HepG2 (cell line): ENCODE results near the gene TRIO. TPM values are rescaled to one million over a fixed set of nuclear protein-coding genes. Genes with fewer than 3 reads are reported as not detected.

Experiments used
- DPF2 ChIP-seq: sonication (generic); formaldehyde crosslinking; IDR thresholded peaks from 2 replicates; pipeline ENCODE4 v1.4.0; 2020; ENCODE audit warnings: mild to moderate bottlenecking, low read depth, missing genetic modification reagents, borderline replicate concordance
- ISX ChIP-seq: sonication (generic); formaldehyde crosslinking; conservative IDR thresholded peaks from 2 replicates; pipeline ENCODE4 v1.5.0; 2020; ENCODE audit warnings: missing genetic modification reagents
- JARID2 ChIP-seq: sonication (generic); formaldehyde crosslinking; IDR thresholded peaks from 2 replicates; pipeline ENCODE4 v1.8.1; 2023; ENCODE audit warnings: missing genetic modification reagents, inconsistent platforms; ENCODE audit not compliant: insufficient replicate concordance
- ZBTB7B ChIP-seq: sonication (generic); formaldehyde crosslinking; IDR thresholded peaks from 2 replicates; pipeline ENCODE4 v1.4.0; 2020; ENCODE audit warnings: missing genetic modification reagents
- ZNF138 ChIP-seq: sonication (generic); formaldehyde crosslinking; IDR thresholded peaks from 2 replicates; pipeline ENCODE4 v1.5.0; 2020; ENCODE audit warnings: mild to moderate bottlenecking, low read depth, missing genetic modification reagents
- ZNF235 ChIP-seq: sonication (generic); formaldehyde crosslinking; IDR thresholded peaks from 2 replicates; pipeline ENCODE4 v1.8.1; 2023; ENCODE audit warnings: mild to moderate bottlenecking, missing genetic modification reagents, borderline replicate concordance
- ZNF292 ChIP-seq: sonication (generic); formaldehyde crosslinking; IDR thresholded peaks from 2 replicates; pipeline ENCODE4 v1.8.1; 2022; ENCODE audit warnings: mild to moderate bottlenecking, low read depth, missing genetic modification reagents, borderline replicate concordance
- ZNF564 ChIP-seq: sonication (generic); formaldehyde crosslinking; IDR thresholded peaks from 2 replicates; pipeline ENCODE4 v1.8.1; 2023; ENCODE audit warnings: mild to moderate bottlenecking, missing genetic modification reagents
- ZNF607 ChIP-seq: sonication (generic); formaldehyde crosslinking; IDR thresholded peaks from 2 replicates; pipeline ENCODE4 v1.5.1; 2020; ENCODE audit warnings: missing genetic modification reagents, mild to moderate bottlenecking, borderline replicate concordance
- ZNF670 ChIP-seq: sonication (generic); formaldehyde crosslinking; IDR thresholded peaks from 2 replicates; pipeline ENCODE4 v1.8.0; 2022; ENCODE audit warnings: mild to moderate bottlenecking, missing genetic modification reagents, borderline replicate concordance
- ZNF775 ChIP-seq: sonication (generic); formaldehyde crosslinking; IDR thresholded peaks from 2 replicates; pipeline ENCODE4 v1.4.0; 2020; ENCODE audit warnings: missing genetic modification reagents, mild to moderate bottlenecking, moderate library complexity, borderline replicate concordance
- ZNF839 ChIP-seq: sonication (generic); formaldehyde crosslinking; IDR thresholded peaks from 2 replicates; pipeline ENCODE4 v1.4.0; 2020; ENCODE audit warnings: missing genetic modification reagents, mild to moderate bottlenecking, borderline replicate concordance
- polyA plus RNA-seq, 8 experiments: library from polyadenylated mRNA; depleted of rRNA in 3 of 8; stranded (reverse) in 7 of 8; unstranded in 1 of 8; fragments of >200 nt; fragmentation: Illumina TruSeq in 4 of 8; extraction: Trizol in 4 of 8; gene quantifications; 2 replicates each; pipeline versions ENCODE4 v1.2.1 to v1.2.3, GENCODE V29; 2011 to 2016; ENCODE audit warnings: low read depth in 4 of 8, missing spikeins in 1 of 8, mixed read lengths in 1 of 8; ENCODE audit not compliant: insufficient read depth in 1 of 8
- total RNA-seq, 5 experiments: library from RNA; depleted of rRNA; stranded (reverse); fragments of >200 nt; fragmentation: Illumina TruSeq; extraction: Trizol; gene quantifications; 2 replicates each; pipeline ENCODE4 v1.2.3, GENCODE V29; 2016; ENCODE audit warnings: low read depth in 1 of 5
- TF ChIP-seq, protein P1 (sequence below): IDR thresholded peaks from 2 replicates; pipeline ENCODE4 v1.6.1; 2018; ENCODE audit warnings: missing genetic modification reagents, mild to moderate bottlenecking, missing compliant biosample characterization
- TF ChIP-seq, protein P2 (sequence below): sonication (generic); formaldehyde crosslinking; conservative IDR thresholded peaks from 2 replicates; pipeline ENCODE4 v1.4.0; 2020; ENCODE audit warnings: missing genetic modification reagents
- TF ChIP-seq, protein P3 (sequence below): sonication (generic); formaldehyde crosslinking; conservative IDR thresholded peaks from 2 replicates; pipeline ENCODE4 v1.8.0; 2022; ENCODE audit warnings: low read depth, missing genetic modification reagents
- TF ChIP-seq, protein P4 (sequence below): IDR thresholded peaks from 2 replicates; pipeline ENCODE4 v1.6.1; 2016; ENCODE audit warnings: low read depth
- TF ChIP-seq, protein P5 (sequence below): sonication (generic); formaldehyde crosslinking; IDR thresholded peaks from 2 replicates; pipeline ENCODE4 v1.4.0; 2020; ENCODE audit warnings: missing genetic modification reagents
- TF ChIP-seq, protein P6 (sequence below): IDR thresholded peaks from 2 replicates; pipeline ENCODE4 v1.6.1; 2016; ENCODE audit warnings: mild to moderate bottlenecking, missing biosample characterization, missing genetic modification reagents

TRIO gene
- total and polyA plus RNA-seq, 2 of the 13 experiments (the other 11 are each of a cell fraction or from before 2014, with no cell fraction given) = 45.2 to 45.9 TPM

DNA sequence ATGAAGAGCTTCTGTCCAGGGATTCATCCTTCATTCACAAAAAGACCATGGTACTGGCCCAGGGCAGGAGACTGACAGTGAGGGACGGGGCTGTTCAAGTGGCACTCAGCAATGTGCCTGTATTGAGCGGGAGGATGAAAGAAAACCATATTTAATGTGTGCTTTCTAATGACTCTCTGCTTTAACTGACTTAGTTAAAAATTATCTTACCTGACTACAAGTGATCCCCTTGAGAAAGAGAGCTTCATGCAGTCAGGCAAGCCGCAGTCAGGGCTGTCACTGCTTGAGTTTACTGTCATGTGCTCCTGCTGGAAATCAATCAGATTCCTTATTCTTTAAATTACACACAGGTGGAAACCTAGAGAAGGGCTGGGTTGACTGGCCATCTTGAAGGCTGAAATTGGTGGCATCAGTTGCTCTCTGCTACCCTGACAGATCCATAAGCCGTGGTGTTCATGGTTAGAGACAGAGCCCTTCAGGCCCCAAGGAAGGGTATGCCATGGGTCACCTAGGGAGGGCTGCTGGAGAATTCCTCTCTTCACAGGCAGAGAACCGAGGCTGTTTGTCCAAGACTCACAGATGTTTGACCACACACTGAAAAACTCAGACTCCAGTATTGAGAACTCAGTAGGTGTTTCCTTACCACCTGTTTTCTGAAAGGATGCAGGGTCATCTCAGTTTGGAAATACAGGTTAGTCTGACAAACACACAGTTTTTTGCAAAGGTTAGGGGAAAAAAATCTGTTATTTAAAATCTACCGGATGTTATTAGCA is 70.9 kb downstream of the TRIO start (continued):
- TF ChIP-seq ZNF607 = no peak
- TF ChIP-seq ZBTB7B = no peak
- TF ChIP-seq ZNF235 = no peak
- no peak for TF ChIP-seq ZNF839 (CRISPR knock-in tag)
- TF ChIP-seq ISX (CRISPR knock-in tag) = no peak
- TF ChIP-seq ZNF138 (CRISPR knock-in tag) = no peak
- TF ChIP-seq DPF2 (CRISPR knock-in tag) = no peak
- no peak for TF ChIP-seq ZNF564 (CRISPR knock-in tag)
- TF ChIP-seq, protein P1, sequence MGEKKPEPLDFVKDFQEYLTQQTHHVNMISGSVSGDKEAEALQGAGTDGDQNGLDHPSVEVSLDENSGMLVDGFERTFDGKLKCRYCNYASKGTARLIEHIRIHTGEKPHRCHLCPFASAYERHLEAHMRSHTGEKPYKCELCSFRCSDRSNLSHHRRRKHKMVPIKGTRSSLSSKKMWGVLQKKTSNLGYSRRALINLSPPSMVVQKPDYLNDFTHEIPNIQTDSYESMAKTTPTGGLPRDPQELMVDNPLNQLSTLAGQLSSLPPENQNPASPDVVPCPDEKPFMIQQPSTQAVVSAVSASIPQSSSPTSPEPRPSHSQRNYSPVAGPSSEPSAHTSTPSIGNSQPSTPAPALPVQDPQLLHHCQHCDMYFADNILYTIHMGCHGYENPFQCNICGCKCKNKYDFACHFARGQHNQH (CRISPR knock-in tag) = 0 out of 2 replicates have a peak, but pooled peaks have one; percentile 27
- no peak for TF ChIP-seq ZNF670 (CRISPR knock-in tag)
- TF ChIP-seq, protein P2, sequence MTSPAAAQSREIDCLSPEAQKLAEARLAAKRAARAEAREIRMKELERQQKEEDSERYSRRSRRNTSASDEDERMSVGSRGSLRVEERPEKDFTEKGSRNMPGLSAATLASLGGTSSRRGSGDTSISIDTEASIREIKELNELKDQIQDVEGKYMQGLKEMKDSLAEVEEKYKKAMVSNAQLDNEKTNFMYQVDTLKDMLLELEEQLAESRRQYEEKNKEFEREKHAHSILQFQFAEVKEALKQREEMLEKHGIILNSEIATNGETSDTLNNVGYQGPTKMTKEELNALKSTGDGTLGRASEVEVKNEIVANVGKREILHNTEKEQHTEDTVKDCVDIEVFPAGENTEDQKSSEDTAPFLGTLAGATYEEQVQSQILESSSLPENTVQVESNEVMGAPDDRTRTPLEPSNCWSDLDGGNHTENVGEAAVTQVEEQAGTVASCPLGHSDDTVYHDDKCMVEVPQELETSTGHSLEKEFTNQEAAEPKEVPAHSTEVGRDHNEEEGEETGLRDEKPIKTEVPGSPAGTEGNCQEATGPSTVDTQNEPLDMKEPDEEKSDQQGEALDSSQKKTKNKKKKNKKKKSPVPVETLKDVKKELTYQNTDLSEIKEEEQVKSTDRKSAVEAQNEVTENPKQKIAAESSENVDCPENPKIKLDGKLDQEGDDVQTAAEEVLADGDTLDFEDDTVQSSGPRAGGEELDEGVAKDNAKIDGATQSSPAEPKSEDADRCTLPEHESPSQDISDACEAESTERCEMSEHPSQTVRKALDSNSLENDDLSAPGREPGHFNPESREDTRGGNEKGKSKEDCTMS = no peak
- no peak for TF ChIP-seq ZNF775 (CRISPR knock-in tag)
- TF ChIP-seq, protein P3, sequence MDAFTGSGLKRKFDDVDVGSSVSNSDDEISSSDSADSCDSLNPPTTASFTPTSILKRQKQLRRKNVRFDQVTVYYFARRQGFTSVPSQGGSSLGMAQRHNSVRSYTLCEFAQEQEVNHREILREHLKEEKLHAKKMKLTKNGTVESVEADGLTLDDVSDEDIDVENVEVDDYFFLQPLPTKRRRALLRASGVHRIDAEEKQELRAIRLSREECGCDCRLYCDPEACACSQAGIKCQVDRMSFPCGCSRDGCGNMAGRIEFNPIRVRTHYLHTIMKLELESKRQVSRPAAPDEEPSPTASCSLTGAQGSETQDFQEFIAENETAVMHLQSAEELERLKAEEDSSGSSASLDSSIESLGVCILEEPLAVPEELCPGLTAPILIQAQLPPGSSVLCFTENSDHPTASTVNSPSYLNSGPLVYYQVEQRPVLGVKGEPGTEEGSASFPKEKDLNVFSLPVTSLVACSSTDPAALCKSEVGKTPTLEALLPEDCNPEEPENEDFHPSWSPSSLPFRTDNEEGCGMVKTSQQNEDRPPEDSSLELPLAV = no peak
- TF ChIP-seq ZNF292 (CRISPR knock-in tag) = no peak
- TF ChIP-seq, protein P4, sequence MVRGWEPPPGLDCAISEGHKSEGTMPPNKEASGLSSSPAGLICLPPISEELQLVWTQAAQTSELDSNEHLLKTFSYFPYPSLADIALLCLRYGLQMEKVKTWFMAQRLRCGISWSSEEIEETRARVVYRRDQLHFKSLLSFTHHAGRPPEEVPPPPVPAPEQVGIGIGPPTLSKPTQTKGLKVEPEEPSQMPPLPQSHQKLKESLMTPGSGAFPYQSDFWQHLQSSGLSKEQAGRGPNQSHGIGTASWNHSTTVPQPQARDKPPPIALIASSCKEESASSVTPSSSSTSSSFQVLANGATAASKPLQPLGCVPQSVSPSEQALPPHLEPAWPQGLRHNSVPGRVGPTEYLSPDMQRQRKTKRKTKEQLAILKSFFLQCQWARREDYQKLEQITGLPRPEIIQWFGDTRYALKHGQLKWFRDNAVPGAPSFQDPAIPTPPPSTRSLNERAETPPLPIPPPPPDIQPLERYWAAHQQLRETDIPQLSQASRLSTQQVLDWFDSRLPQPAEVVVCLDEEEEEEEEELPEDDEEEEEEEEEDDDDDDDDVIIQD = 0 out of 2 replicates have a peak, but pooled peaks have one; percentile 14
- TF ChIP-seq JARID2 (CRISPR knock-in tag) = no peak
- TF ChIP-seq, protein P5, sequence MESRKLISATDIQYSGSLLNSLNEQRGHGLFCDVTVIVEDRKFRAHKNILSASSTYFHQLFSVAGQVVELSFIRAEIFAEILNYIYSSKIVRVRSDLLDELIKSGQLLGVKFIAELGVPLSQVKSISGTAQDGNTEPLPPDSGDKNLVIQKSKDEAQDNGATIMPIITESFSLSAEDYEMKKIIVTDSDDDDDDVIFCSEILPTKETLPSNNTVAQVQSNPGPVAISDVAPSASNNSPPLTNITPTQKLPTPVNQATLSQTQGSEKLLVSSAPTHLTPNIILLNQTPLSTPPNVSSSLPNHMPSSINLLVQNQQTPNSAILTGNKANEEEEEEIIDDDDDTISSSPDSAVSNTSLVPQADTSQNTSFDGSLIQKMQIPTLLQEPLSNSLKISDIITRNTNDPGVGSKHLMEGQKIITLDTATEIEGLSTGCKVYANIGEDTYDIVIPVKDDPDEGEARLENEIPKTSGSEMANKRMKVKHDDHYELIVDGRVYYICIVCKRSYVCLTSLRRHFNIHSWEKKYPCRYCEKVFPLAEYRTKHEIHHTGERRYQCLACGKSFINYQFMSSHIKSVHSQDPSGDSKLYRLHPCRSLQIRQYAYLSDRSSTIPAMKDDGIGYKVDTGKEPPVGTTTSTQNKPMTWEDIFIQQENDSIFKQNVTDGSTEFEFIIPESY = no peak
- TF ChIP-seq, protein P6, sequence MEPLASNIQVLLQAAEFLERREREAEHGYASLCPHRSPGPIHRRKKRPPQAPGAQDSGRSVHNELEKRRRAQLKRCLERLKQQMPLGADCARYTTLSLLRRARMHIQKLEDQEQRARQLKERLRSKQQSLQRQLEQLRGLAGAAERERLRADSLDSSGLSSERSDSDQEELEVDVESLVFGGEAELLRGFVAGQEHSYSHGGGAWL = no peak
